ENCODE data around the gene UNC119B.
"Not testable (repeated sequence)": the region's sequence is repeated elsewhere in the genome, so short reads cannot be mapped to it uniquely, and the experiment has no call there.

Gene UNC119B

GRCh38 chr12:120710031-120710804 lies at the start of gene UNC119B:
Gene UNC119B (plus strand): TSS chr12:120710458. CDS start chr12:120710475, 17 bp downstream.
- Mint-ChIP-seq H3K4me3 (peak within 1 kb of the TSS; percentile 95), H3K9me3 (no peaks in the 10 kb centered on the region), H3K27me3 (no peaks in the 10 kb centered on the region), H3K4me1 (peaks cover 37% of the 10 kb centered on the region), H3K27ac (peak within 1 kb of the TSS; percentile 85), H3K36me3 (peaks cover 1% of the 10 kb centered on the region)

- Mint-ChIP-seq H3K9me3 (no peaks in the 10 kb centered on the region), H3K27me3 (no peaks in the 10 kb centered on the region), H3K4me3 (no peak overlapping the region), H3K4me1 (no peaks in the 10 kb centered on the region), H3K27ac (no peak overlapping the region), H3K36me3 (no peaks in the 10 kb centered on the region)
Observed at GRCh38 chr12:120661432-120661831, 48.8 kb upstream of the UNC119B start.

- Mint-ChIP-seq H3K4me3 (no peak overlapping the region), H3K36me3 (no peaks in the 10 kb centered on the region), H3K9me3 (no peaks in the 10 kb centered on the region), H3K27ac (no peak overlapping the region), H3K4me1 (no peaks in the 10 kb centered on the region), H3K27me3 (no peaks in the 10 kb centered on the region)
Observed at GRCh38 chr12:120662879-120663278, 47.4 kb upstream of the UNC119B start.

- H3K9me3 Mint-ChIP-seq = no peaks in the 10 kb centered on the region
- H3K36me3 Mint-ChIP-seq = no peaks in the 10 kb centered on the region
- H3K27me3 Mint-ChIP-seq = no peaks in the 10 kb centered on the region
- no peak overlapping the region for H3K4me3 Mint-ChIP-seq
- no peak overlapping the region for H3K27ac Mint-ChIP-seq
- no peaks in the 10 kb centered on the region for H3K4me1 Mint-ChIP-seq
Observed at GRCh38 chr12:120663741-120664140, 46.5 kb upstream of the UNC119B start.

- Mint-ChIP-seq H3K4me3 (no peak overlapping the region), H3K27me3 (no peaks in the 10 kb centered on the region), H3K36me3 (no peaks in the 10 kb centered on the region), H3K9me3 (no peaks in the 10 kb centered on the region), H3K4me1 (no peaks in the 10 kb centered on the region), H3K27ac (no peak overlapping the region)
Observed at GRCh38 chr12:120666571-120667390, 43.5 kb upstream of the UNC119B start.

- H3K27ac Mint-ChIP-seq = no peak overlapping the region
- H3K36me3 Mint-ChIP-seq = no peaks in the 10 kb centered on the region
- no peak overlapping the region for H3K4me3 Mint-ChIP-seq
- H3K27me3 Mint-ChIP-seq = no peaks in the 10 kb centered on the region
- H3K9me3 Mint-ChIP-seq = no peaks in the 10 kb centered on the region
- no peaks in the 10 kb centered on the region for H3K4me1 Mint-ChIP-seq
Observed at GRCh38 chr12:120668091-120668867, 42.0 kb upstream of the UNC119B start.

GRCh38 chr12:120668868-120669840 lies 41.1 kb upstream of the UNC119B start:
- Mint-ChIP-seq H3K27me3 (no peaks in the 10 kb centered on the region), H3K36me3 (no peaks in the 10 kb centered on the region), H3K27ac (no peak overlapping the region), H3K4me3 (no peak overlapping the region), H3K9me3 (no peaks in the 10 kb centered on the region), H3K4me1 (no peaks in the 10 kb centered on the region)

- H3K4me1 Mint-ChIP-seq, H3K27me3 Mint-ChIP-seq, H3K4me3 Mint-ChIP-seq, H3K27ac Mint-ChIP-seq, H3K36me3 Mint-ChIP-seq, H3K9me3 Mint-ChIP-seq: not testable (repeated sequence)
Observed at GRCh38 chr12:120670237-120670636, 40.0 kb upstream of the UNC119B start.

GRCh38 chr12:120670667-120671066 lies 39.6 kb upstream of the UNC119B start:
- no peaks in the 10 kb centered on the region for H3K4me1 Mint-ChIP-seq
- H3K27ac Mint-ChIP-seq = no peak overlapping the region
- no peaks in the 10 kb centered on the region for H3K36me3 Mint-ChIP-seq

GRCh38 chr12:120674097-120674636 lies 36.1 kb upstream of the UNC119B start:
- no peaks in the 10 kb centered on the region for H3K9me3 Mint-ChIP-seq
- no peaks in the 10 kb centered on the region for H3K36me3 Mint-ChIP-seq
- no peaks in the 10 kb centered on the region for H3K27me3 Mint-ChIP-seq
- no peak overlapping the region for H3K4me3 Mint-ChIP-seq
- no peak overlapping the region for H3K27ac Mint-ChIP-seq
- H3K4me1 Mint-ChIP-seq = no peaks in the 10 kb centered on the region

More at GRCh38 chr12:120670667-120671066, 39.6 kb upstream of the UNC119B start:
- no peak overlapping the region for H3K4me3 Mint-ChIP-seq
- H3K9me3 Mint-ChIP-seq = no peaks in the 10 kb centered on the region
- H3K27me3 Mint-ChIP-seq = no peaks in the 10 kb centered on the region

GRCh38 chr12:120677765-120678473 lies 32.3 kb upstream of the UNC119B start:
- H3K27me3 Mint-ChIP-seq = no peaks in the 10 kb centered on the region
- H3K36me3 Mint-ChIP-seq = no peaks in the 10 kb centered on the region
- no peak overlapping the region for H3K27ac Mint-ChIP-seq
- no peak overlapping the region for H3K4me3 Mint-ChIP-seq
- H3K9me3 Mint-ChIP-seq = no peaks in the 10 kb centered on the region
- H3K4me1 Mint-ChIP-seq = no peaks in the 10 kb centered on the region

GRCh38 chr12:120678572-120678971 lies 31.7 kb upstream of the UNC119B start:
- no peaks in the 10 kb centered on the region for H3K36me3 Mint-ChIP-seq
- H3K27me3 Mint-ChIP-seq = no peaks in the 10 kb centered on the region
- no peaks in the 10 kb centered on the region for H3K9me3 Mint-ChIP-seq
- H3K27ac Mint-ChIP-seq = no peak overlapping the region
- H3K4me3 Mint-ChIP-seq = no peak overlapping the region
- no peaks in the 10 kb centered on the region for H3K4me1 Mint-ChIP-seq

GRCh38 chr12:120680165-120680738 lies 30.0 kb upstream of the UNC119B start:
- Mint-ChIP-seq H3K27ac (no peak overlapping the region), H3K36me3 (no peaks in the 10 kb centered on the region), H3K4me3 (no peak overlapping the region), H3K4me1 (no peaks in the 10 kb centered on the region), H3K9me3 (no peaks in the 10 kb centered on the region), H3K27me3 (no peaks in the 10 kb centered on the region)

GRCh38 chr12:120684523-120684932 lies 25.7 kb upstream of the UNC119B start:
- H3K27me3 Mint-ChIP-seq = no peaks in the 10 kb centered on the region
- H3K4me1 Mint-ChIP-seq = peaks cover 17% of the 10 kb centered on the region
- no peak overlapping the region for H3K4me3 Mint-ChIP-seq
- H3K9me3 Mint-ChIP-seq = no peaks in the 10 kb centered on the region
- H3K27ac Mint-ChIP-seq = no peak overlapping the region
- H3K36me3 Mint-ChIP-seq = no peaks in the 10 kb centered on the region
